HG02571 (cell line): ENCODE measurements around the gene MIB2.

Source experiments
- ATAC-seq: cut with Tn5 transposase; IDR thresholded peaks from one replicate; pipeline ENCODE4 v1.9.1; 2021; ENCODE audit warnings: mild to moderate bottlenecking, moderate library complexity; ENCODE audit not compliant: unreplicated experiment

MIB2 gene

DNA sequence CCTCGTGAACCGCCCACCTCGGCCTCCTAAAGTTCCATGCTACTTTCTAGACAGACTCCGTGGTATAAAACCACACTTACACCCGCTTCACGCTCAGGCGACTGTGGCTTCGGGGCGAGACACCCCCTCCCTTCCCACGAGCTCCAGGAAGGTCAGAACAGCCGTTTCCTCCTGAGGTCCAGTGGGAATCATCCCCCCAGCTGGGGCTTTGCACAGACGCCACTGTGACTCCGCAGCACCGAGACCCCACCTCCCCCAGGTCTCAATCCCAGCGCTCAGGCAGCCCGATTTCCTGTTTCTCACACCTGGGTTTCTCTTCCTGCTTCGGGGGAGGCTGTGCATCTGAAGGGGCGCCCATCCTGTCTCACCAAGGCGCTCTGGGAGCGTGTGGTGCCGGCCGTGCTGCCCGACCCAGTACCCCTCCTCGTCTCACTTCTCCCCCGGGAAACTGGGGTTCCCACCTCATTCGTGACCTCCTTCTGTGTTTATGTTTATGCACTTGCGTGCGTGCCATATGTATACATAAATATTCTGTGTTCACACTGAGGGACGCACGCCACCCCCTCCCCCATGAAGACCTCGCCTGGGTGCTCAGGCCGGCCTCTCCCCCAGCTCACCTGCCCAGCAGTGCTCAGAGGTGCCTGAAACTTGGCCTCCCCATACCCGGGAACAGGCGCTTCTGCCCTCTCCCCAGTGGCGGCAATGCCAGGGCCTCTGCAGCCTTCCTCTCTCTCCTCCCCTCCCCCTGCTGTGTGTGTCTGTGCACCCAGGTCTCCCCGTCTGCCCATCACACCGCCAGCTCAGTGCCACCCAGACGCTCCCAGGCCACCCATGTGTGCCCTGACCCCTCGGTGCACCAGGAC is 62.6 kb downstream of the MIB2 start:
- peak; percentile 54 for ATAC-seq

DNA sequence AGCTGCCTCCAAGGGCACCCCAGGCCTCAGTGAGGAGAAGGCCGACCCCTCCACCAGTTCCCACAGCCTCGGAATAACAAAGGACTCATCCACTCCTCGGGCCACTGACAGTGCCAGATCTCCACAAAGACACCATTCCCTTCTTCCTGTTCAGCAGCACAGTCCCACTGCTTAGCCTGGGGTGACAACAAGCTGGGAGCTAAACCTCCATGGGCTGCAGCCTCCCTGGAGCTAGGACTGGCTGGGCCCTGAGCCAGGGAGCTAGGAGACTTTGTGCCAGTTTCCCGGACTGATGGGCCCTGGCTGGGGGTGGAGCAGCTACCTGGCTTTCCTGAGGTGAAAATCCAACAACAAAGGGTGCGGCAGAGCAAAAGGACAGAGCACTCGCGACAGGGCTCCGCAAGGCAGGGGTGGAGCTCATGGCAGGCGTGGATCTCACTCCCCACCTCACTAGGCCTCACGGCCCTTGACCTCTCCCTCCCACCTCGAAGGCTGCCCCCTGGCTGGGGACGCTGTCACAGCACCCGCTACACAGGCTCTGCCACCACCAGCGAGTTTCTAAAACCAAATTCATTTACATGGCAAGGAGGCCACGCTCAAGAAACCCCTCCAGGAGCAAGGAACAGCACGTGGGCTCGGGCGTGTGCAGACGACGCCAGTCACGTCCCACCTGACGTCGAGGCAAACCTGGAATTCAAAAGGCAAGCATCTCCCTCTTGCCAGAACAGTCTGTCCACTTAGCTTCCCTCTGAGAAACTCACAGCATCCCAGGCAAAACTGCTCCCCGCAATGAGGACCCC is 63.5 kb downstream of the MIB2 start:
- ATAC-seq: no peak
